ENCODE data around the gene EDRF1.

The EDRF1 gene

DNA sequence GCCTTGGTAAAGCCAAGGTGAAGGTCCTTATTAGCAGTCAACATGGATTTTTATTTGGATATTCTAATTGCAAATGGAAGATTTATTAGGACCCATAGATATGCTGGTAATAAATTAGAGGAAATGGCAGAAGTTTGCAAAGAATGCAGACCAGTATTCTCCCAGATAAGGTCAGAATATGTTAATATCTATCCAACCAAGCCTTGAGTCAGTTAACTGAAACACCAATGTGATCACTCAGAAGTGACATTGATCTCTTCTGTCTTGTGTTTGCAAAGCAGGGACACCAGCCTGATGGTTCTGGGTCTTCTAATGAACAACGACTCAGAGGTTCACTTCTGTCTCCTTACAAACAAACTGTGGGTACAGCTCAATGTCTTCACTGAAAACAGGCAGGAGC, 82.1 kb downstream of the EDRF1 start:
- Histone ChIP-seq H3K9me3 (ENCODE audit: low read length) (no peaks in the 10 kb centered on the region), H3K4me1 (ENCODE audit: insufficient read depth, low read length, severe bottlenecking) (no peaks in the 10 kb centered on the region), H2AFZ (ENCODE audit: low read length) (no peak overlapping the region), H3K9ac (ENCODE audit: low read length) (no peak overlapping the region), H3K4me3 (ENCODE audit: low read depth, low read length, poor library complexity, severe bottlenecking) (no peak overlapping the region), H3K36me3 (ENCODE audit: insufficient read depth, low read length) (peaks cover 45% of the 10 kb centered on the region), H3K9me2 (ENCODE audit: low read depth, low read length) (no peaks in the 10 kb centered on the region), H4K20me1 (ENCODE audit: insufficient read depth, low read length) (no peaks in the 10 kb centered on the region), H3K4me2 (ENCODE audit: low read length) (no peak overlapping the region), H3K79me2 (ENCODE audit: insufficient read depth, low read length) (no peaks in the 10 kb centered on the region), H3K27me3 (ENCODE audit: insufficient read depth, low read length) (no peaks in the 10 kb centered on the region), H3F3A (ENCODE audit: insufficient read depth, low read length) (no peaks in the 10 kb centered on the region), H3K27ac (ENCODE audit: low read depth, low read length, poor library complexity, severe bottlenecking) (no peak overlapping the region)
- no peak for TF ChIP-seq EZH2 (IDR thresholded peaks at IDR 0.05; ENCODE audit: borderline replicate concordance, low read length)
- no peak for TF ChIP-seq CTCF (IDR thresholded peaks at IDR 0.05; ENCODE audit: low read length)

DNA sequence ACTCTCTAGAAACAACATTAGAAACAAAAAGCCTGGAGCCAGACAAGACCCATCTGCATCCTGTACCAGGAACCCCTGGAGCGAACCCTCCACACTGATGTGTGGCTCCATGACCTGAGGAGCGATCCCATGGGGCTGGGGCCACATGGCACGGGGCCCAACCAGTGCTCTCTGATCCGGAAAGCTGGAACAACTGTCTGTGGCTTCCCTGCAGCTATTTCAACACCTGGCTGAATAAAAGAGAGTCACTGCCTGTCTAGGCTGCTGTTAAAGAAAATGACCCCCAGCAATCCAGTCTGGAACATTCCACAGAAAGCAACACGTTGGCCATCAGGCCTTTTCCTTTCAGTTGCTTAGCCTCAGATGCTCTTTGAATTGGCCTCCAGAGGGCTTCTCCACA, 82.6 kb downstream of the EDRF1 start:
- H3K27ac ChIP-seq (ENCODE audit: low read depth, low read length, poor library complexity, severe bottlenecking), result no peak overlapping the region

DNA sequence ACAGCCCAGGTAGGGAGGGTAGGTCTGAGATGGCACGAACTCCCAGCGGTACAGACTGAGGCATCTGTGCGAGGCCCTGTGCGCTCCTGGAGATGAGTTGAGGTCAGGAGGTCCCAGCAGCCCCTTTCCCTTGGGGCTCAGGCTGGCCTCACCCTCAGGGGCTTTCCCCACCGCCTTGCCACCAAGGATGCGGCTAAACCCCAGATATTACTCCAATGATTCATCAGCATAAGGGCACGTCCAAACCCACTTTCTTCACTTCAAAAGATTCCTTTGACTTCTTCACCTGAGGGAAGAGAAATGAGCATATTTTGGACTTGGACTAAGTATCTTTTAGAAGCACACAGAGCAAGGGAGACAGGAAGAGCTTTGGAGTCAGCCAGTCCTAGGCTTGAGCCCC, 83.2 kb downstream of the EDRF1 start:
- H3K9ac ChIP-seq (ENCODE audit: low read length), result no peak overlapping the region
- H3K4me1 ChIP-seq (ENCODE audit: insufficient read depth, low read length, severe bottlenecking), result no peaks in the 10 kb centered on the region
- no peak overlapping the region for H2AFZ ChIP-seq (ENCODE audit: low read length)
- no peaks in the 10 kb centered on the region for H4K20me1 ChIP-seq (ENCODE audit: insufficient read depth, low read length)
- TF ChIP-seq CTCF (IDR thresholded peaks at IDR 0.05; ENCODE audit: low read length), result no peak
- TF ChIP-seq EZH2 (IDR thresholded peaks at IDR 0.05; ENCODE audit: borderline replicate concordance, low read length), result no peak
- H3K79me2 ChIP-seq (ENCODE audit: insufficient read depth, low read length), result no peaks in the 10 kb centered on the region
- H3K4me2 ChIP-seq (ENCODE audit: low read length), result no peak overlapping the region
- peaks cover 57% of the 10 kb centered on the region for H3K36me3 ChIP-seq (ENCODE audit: insufficient read depth, low read length)
- no peaks in the 10 kb centered on the region for H3K9me3 ChIP-seq (ENCODE audit: low read length)
- H3K27ac ChIP-seq (ENCODE audit: low read depth, low read length, poor library complexity, severe bottlenecking), result no peak overlapping the region
- H3K9me2 ChIP-seq (ENCODE audit: low read depth, low read length), result no peaks in the 10 kb centered on the region
- H3K4me3 ChIP-seq (ENCODE audit: low read depth, low read length, poor library complexity, severe bottlenecking), result no peak overlapping the region
- no peaks in the 10 kb centered on the region for H3F3A ChIP-seq (ENCODE audit: insufficient read depth, low read length)
- no peaks in the 10 kb centered on the region for H3K27me3 ChIP-seq (ENCODE audit: insufficient read depth, low read length)

More for the DNA sequence above, 82.6 kb downstream of the EDRF1 start:
- no peak overlapping the region for H3K4me3 ChIP-seq (ENCODE audit: low read depth, low read length, poor library complexity, severe bottlenecking)
- H3K36me3 ChIP-seq (ENCODE audit: insufficient read depth, low read length), result peaks cover 51% of the 10 kb centered on the region
- no peaks in the 10 kb centered on the region for H3K4me1 ChIP-seq (ENCODE audit: insufficient read depth, low read length, severe bottlenecking)
- no peak overlapping the region for H3K4me2 ChIP-seq (ENCODE audit: low read length)
- H3F3A ChIP-seq (ENCODE audit: insufficient read depth, low read length), result no peaks in the 10 kb centered on the region
- H3K27me3 ChIP-seq (ENCODE audit: insufficient read depth, low read length), result no peaks in the 10 kb centered on the region
- H2AFZ ChIP-seq (ENCODE audit: low read length), result no peak overlapping the region
- H3K9ac ChIP-seq (ENCODE audit: low read length), result no peak overlapping the region
- TF ChIP-seq EZH2 (IDR thresholded peaks at IDR 0.05; ENCODE audit: borderline replicate concordance, low read length) (no peak), CTCF (IDR thresholded peaks at IDR 0.05; ENCODE audit: low read length) (no peak)
- H3K9me2 ChIP-seq (ENCODE audit: low read depth, low read length), result no peaks in the 10 kb centered on the region
- no peaks in the 10 kb centered on the region for H4K20me1 ChIP-seq (ENCODE audit: insufficient read depth, low read length)
- no peaks in the 10 kb centered on the region for H3K79me2 ChIP-seq (ENCODE audit: insufficient read depth, low read length)
- no peaks in the 10 kb centered on the region for H3K9me3 ChIP-seq (ENCODE audit: low read length)

Measured in OCI-LY1 (cell line).